ENCODE results near the gene SERBP1. TPM values are rescaled to one million over a fixed set of nuclear protein-coding genes. Genes with fewer than 3 reads are reported as not detected.

The SERBP1 gene
- total RNA-seq, 1 experiment from 2014 or later: 325 TPM

GRCh38 chr1:67429011-67429527 lies 1.1 kb downstream of the SERBP1 start:
- intact Hi-C loops (cut with micrococcal nuclease): no loop called here

GRCh38 chr1:67427947-67428346 lies 2.3 kb downstream of the SERBP1 start:
- CTCF ChIA-PET: no interaction called here
- Histone ChIP-seq H3K9me2 (ENCODE audit: insufficient read depth) (no peaks in the 10 kb centered on the region), H3K36me3 (ENCODE audit: control insufficient read depth in 1 of 2, insufficient read depth in 2 of 2, low read length in 2 of 2) (peaks cover 44 to 62% of the 10 kb centered on the region in 2 experiments), H3K27ac (ENCODE audit: low read depth, low read length) (no peak overlapping the region), H3K4me2 (ENCODE audit: low read length) (peak overlapping the region; percentile 92), H4K20me1 (ENCODE audit: insufficient read depth) (peaks cover 55% of the 10 kb centered on the region), H3K79me2 (ENCODE audit: insufficient read depth, low read length) (peaks cover 73% of the 10 kb centered on the region), H3K4me3 (replicated peaks in 1 of 2; ENCODE audit: low read depth in 1 of 2, low read length in 2 of 2) (peak overlapping the region; percentile 92 to 97), H3K9me3 (ENCODE audit: control insufficient read depth in 1 of 2, insufficient read depth in 1 of 2, low read depth in 1 of 2, low read length in 2 of 2) (no peaks in the 10 kb centered on the region), H3K4me1 (ENCODE audit: control insufficient read depth in 1 of 2, insufficient read depth in 2 of 2, low read length in 2 of 2) (peaks cover 9 to 33% of the 10 kb centered on the region in 2 experiments; a peak in 3 of 4 replicates), H2AFZ (ENCODE audit: low read depth, low read length, poor library complexity, severe bottlenecking) (no peak overlapping the region), H3K27me3 (ENCODE audit: insufficient read depth, low read length) (no peaks in the 10 kb centered on the region), H3K9ac (ENCODE audit: low read length) (peak overlapping the region; percentile 97)
- intact Hi-C loops (cut with micrococcal nuclease): no loop called here
- ATAC-seq (no peak), DNase-seq (ENCODE audit: low read depth, low spot score) (no peak)
- RAD21 ChIA-PET (ENCODE audit: low non-redundant PET in 1 of 2, low total read pairs in 2 of 2, uncharacterized antibody in 2 of 2, unreplicated experiment in 2 of 2): no interaction called here
- POLR2A ChIA-PET: no interaction called here
- no TSS peak for BruUV-seq (replicated peaks)
- no peak for TF ChIP-seq FOSL1 (IDR thresholded peaks at IDR 0.05; ENCODE audit: low read depth)
- no peak for TF ChIP-seq POLR2A (IDR thresholded peaks at IDR 0.05; ENCODE audit: borderline replicate concordance, extremely low read depth, insufficient read depth, insufficient read length)
- no peak for TF ChIP-seq ZBTB33 (IDR thresholded peaks at IDR 0.05; ENCODE audit: extremely low read depth, insufficient replicate concordance, low read length)
- no peak for TF ChIP-seq SP1 (IDR thresholded peaks at IDR 0.05; ENCODE audit: low read depth)
- TF ChIP-seq SRF (IDR thresholded peaks at IDR 0.05; ENCODE audit: low read depth): no peak
- no peak for TF ChIP-seq RAD21 (IDR thresholded peaks at IDR 0.05; ENCODE audit: low read depth)
- TF ChIP-seq ZNF274 (IDR thresholded peaks at IDR 0.05; ENCODE audit: low read depth, low read length): no peak
- no peak for TF ChIP-seq CEBPB (IDR thresholded peaks at IDR 0.05; ENCODE audit: low read depth)
- TF ChIP-seq ELF1 (IDR thresholded peaks at IDR 0.05; ENCODE audit: borderline replicate concordance, low read depth): no peak
- no peak for TF ChIP-seq POLR2AphosphoS5 (IDR thresholded peaks at IDR 0.05; ENCODE audit: low read depth, low read length)
- TF ChIP-seq ZFX (IDR thresholded peaks at IDR 0.05): no peak
- no peak for TF ChIP-seq TCF7L2 (IDR thresholded peaks at IDR 0.05; ENCODE audit: borderline replicate concordance, extremely low read depth, insufficient read depth, insufficient read length)
- TF ChIP-seq EZH2 (IDR thresholded peaks at IDR 0.05): no peak
- no peak for TF ChIP-seq EZH2phosphoT487 (IDR thresholded peaks at IDR 0.05; ENCODE audit: borderline replicate concordance)
- no peak for TF ChIP-seq CTCF (IDR thresholded peaks at IDR 0.05 in 2 of 3, conservative IDR thresholded peaks at IDR 0.05 in 1 of 3; ENCODE audit: borderline replicate concordance in 1 of 3, insufficient read depth in 1 of 3, low read depth in 2 of 3, low read length in 2 of 3)

More at GRCh38 chr1:67429011-67429527, 1.1 kb downstream of the SERBP1 start:
- no peaks in the 10 kb centered on the region for H3K9me3 ChIP-seq (ENCODE audit: control insufficient read depth in 1 of 2, insufficient read depth in 1 of 2, low read depth in 1 of 2, low read length in 2 of 2)
- DNase-seq (ENCODE audit: low read depth, low spot score) (no peak), ATAC-seq (no peak)
- CTCF ChIA-PET: no interaction called here
- peak overlapping the region; percentile 92 to 97 for H3K4me3 ChIP-seq (replicated peaks in 1 of 2; ENCODE audit: low read depth in 1 of 2, low read length in 2 of 2)
- TF ChIP-seq MAX (IDR thresholded peaks at IDR 0.05) (peak; percentile 44; the same call in 1 of the 2 replicates), JUND (IDR thresholded peaks at IDR 0.05) (no peak)
- H3K4me2 ChIP-seq (ENCODE audit: low read length): peak overlapping the region; percentile 92
- peaks cover 34 to 53% of the 10 kb centered on the region in 2 experiments for H3K36me3 ChIP-seq (ENCODE audit: control insufficient read depth in 1 of 2, insufficient read depth in 2 of 2, low read length in 2 of 2)
- H4K20me1 ChIP-seq (ENCODE audit: insufficient read depth): peaks cover 46% of the 10 kb centered on the region
- H3K79me2 ChIP-seq (ENCODE audit: insufficient read depth, low read length): peaks cover 62% of the 10 kb centered on the region
- peak overlapping the region; percentile 97 for H3K9ac ChIP-seq (ENCODE audit: low read length)
- no peaks in the 10 kb centered on the region for H3K27me3 ChIP-seq (ENCODE audit: insufficient read depth, low read length)
- peak overlapping the region; percentile 88 for H3K27ac ChIP-seq (ENCODE audit: low read depth, low read length)
- BruUV-seq (replicated peaks): no TSS peak
- RAD21 ChIA-PET (ENCODE audit: low non-redundant PET in 1 of 2, low total read pairs in 2 of 2, uncharacterized antibody in 2 of 2, unreplicated experiment in 2 of 2): no interaction called here
- POLR2A ChIA-PET: no interaction called here
- H2AFZ ChIP-seq (ENCODE audit: low read depth, low read length, poor library complexity, severe bottlenecking): no peak overlapping the region
- peaks cover 9 to 35% of the 10 kb centered on the region in 2 experiments; a peak in 3 of 4 replicates for H3K4me1 ChIP-seq (ENCODE audit: control insufficient read depth in 1 of 2, insufficient read depth in 2 of 2, low read length in 2 of 2)
- H3K9me2 ChIP-seq (ENCODE audit: insufficient read depth): no peaks in the 10 kb centered on the region
